NT2/D1 (cell line): Measurements from ENCODE around the gene PCBD2.
"Not testable (repeated sequence)": the region's sequence is repeated elsewhere in the genome, so short reads cannot be mapped to it uniquely, and the experiment has no call there.

Experiments
- DNase-seq: peaks from one replicate; pipeline ENCODE4 v3.0.0-alpha.2; 2011; ENCODE audit warnings: low read depth, low spot score
- H3K27me3 ChIP-seq: 2 replicates; pipeline ENCODE4 v1.6.0; 2011; ENCODE audit warnings: mild to moderate bottlenecking; ENCODE audit not compliant: insufficient read length, insufficient read depth
- H3K36me3 ChIP-seq: 2 replicates; pipeline ENCODE4 v1.6.1; 2011; ENCODE audit warnings: mild to moderate bottlenecking, low read length, mixed read lengths; ENCODE audit not compliant: insufficient read depth, insufficient read length
- H3K4me1 ChIP-seq: 2 replicates; pipeline ENCODE4 v1.5.1; 2011; ENCODE audit not compliant: insufficient read depth, insufficient read length
- H3K4me3 ChIP-seq: 2 replicates; pipeline ENCODE4 v1.5.1; 2011; ENCODE audit warnings: low read depth; ENCODE audit not compliant: insufficient read length
- H3K9ac ChIP-seq: 2 replicates; pipeline ENCODE4 v1.6.0; 2011; ENCODE audit warnings: low read depth; ENCODE audit not compliant: insufficient read length
- H3K9me3 ChIP-seq: 2 replicates; pipeline ENCODE4 v1.5.1; 2011; ENCODE audit warnings: mild to moderate bottlenecking, low read length; ENCODE audit not compliant: insufficient read depth
- SUZ12 ChIP-seq: IDR thresholded peaks from 2 replicates; pipeline ENCODE4 v1.6.1; 2011; ENCODE audit not compliant: insufficient read length, insufficient read depth; ENCODE audit errors: extremely low read depth
- YY1 ChIP-seq: IDR thresholded peaks from 2 replicates; pipeline ENCODE4 v1.6.1; 2011; ENCODE audit not compliant: insufficient read length, insufficient read depth
- ZNF274 ChIP-seq: IDR thresholded peaks from 2 replicates; pipeline ENCODE4 v1.6.1; 2011; ENCODE audit warnings: mild to moderate bottlenecking, low read depth, low read length

The PCBD2 gene

DNA sequence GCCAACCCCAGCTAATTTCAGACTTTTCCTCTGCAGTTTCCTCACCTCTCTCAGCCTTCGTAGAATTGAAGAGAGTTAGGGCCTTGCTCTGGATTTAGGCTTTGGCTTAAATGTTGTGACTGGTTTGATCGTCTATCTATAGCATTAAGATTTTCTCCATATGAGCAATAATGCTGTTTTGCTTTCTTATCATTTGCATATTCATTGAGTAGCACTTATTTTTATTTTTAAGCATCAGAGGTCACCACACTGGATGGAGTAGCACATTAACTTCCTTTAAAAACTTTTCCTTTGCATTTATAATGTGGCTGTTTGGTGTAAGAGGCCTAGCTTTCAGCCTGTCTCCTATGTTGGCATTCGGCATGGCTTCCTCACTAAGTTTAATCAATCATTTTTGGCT, 12.6 kb upstream of the PCBD2 start:
- DNase-seq = no peak
- H3K4me1 ChIP-seq = no peaks in the 10 kb centered on the region
- no peak overlapping the region for H3K4me3 ChIP-seq
- H3K27me3 ChIP-seq = no peaks in the 10 kb centered on the region
- no peak overlapping the region for H3K9ac ChIP-seq
- H3K9me3 ChIP-seq = no peaks in the 10 kb centered on the region
- peaks cover 10% of the 10 kb centered on the region for H3K36me3 ChIP-seq
- TF ChIP-seq YY1 (no peak), SUZ12 (no peak), ZNF274 (no peak)

GRCh38 chr5:134892926-134893325, 12.0 kb upstream of the PCBD2 start:
- no peak for TF ChIP-seq ZNF274
- TF ChIP-seq YY1 = no peak
- TF ChIP-seq SUZ12 = no peak
- H3K4me1 ChIP-seq = no peaks in the 10 kb centered on the region
- peaks cover 7% of the 10 kb centered on the region for H3K36me3 ChIP-seq
- H3K9me3 ChIP-seq = no peaks in the 10 kb centered on the region
- H3K9ac ChIP-seq = no peak overlapping the region
- H3K4me3 ChIP-seq = no peak overlapping the region
- DNase-seq = no peak
- H3K27me3 ChIP-seq = no peaks in the 10 kb centered on the region

DNA sequence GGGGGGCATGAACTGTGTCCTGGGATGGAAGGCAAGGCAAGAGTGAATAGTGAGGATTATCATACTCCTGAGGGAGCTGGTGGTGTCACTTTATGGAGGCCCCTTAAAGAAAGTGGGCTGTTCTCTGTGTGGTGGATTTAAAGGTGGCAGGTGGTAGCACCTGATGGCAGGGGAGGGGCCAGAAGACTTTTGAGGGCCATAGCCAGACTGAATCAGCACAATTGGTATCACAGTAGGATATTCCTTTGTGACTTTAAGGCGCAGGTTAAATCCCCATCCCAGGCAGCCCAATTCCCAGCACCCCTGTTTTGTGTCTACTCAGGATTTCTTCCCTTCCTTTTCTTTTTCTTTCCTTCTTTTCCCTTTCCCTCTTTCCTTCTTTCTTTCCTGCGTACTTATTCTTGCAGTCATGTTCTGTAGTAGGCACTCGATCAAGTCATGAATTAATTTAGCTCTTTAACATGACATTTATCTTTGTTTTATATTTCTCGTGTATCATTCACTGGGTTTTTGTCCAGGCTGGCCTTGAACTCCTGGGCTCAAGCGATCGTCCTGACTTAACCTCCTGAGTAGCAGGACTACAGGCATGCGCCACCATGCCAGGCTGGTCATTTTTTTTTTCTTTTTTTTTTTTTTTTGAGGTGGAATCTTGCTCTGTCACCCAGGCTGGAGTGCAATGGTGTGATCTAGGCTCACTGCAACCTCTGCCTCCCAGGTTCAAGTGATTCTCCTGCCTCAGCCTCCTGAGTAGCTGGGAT, 11.0 kb upstream of the PCBD2 start:
- H3K36me3 ChIP-seq = peaks cover 7% of the 10 kb centered on the region
- H3K9ac ChIP-seq = no peak overlapping the region
- no peaks in the 10 kb centered on the region for H3K9me3 ChIP-seq
- no peak overlapping the region for H3K4me3 ChIP-seq
- no peaks in the 10 kb centered on the region for H3K27me3 ChIP-seq
- no peaks in the 10 kb centered on the region for H3K4me1 ChIP-seq
- no peak for DNase-seq
- no peak for TF ChIP-seq SUZ12
- no peak for TF ChIP-seq YY1
- TF ChIP-seq ZNF274 = no peak

DNA sequence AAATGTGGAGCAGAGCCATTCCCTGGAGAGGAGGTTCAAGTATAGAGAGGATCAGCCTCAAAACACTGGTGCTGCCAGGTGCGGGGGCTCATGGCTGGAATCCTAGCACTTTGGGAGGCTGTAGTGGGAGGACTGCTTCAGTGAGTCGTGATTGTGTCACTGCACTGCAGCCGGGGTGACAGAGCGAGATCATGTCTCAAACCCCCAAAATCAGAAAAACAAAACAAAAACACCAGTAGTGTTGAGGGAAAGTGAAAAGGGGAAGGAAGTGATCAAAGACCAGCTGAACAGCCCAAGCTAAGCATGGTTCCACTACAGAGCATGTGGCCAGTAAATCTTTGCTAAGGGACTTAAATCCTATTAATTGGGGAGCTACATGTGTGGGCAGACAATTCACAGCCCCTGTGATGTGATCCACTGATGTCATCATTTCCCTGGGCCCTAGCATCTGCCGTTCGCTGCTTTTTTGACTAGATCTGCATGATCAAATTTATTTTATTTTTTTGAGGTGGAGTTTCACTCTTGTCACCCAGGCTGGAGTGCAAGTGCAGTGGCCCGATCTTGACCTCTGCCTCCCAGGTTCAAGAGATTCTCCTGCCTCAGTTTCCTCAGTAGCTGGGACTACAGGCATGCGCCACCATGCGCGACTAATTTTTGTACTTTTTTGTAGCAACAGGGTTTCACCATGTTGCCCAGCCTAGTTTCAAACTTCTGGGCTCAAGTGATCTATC, 2.7 kb upstream of the PCBD2 start:
- no peak for DNase-seq
- H3K4me3 ChIP-seq = no peak overlapping the region
- TF ChIP-seq SUZ12 (no peak), ZNF274 (no peak), YY1 (no peak)
- no peaks in the 10 kb centered on the region for H3K27me3 ChIP-seq
- no peaks in the 10 kb centered on the region for H3K9me3 ChIP-seq
- H3K36me3 ChIP-seq = peaks cover 4% of the 10 kb centered on the region
- no peak overlapping the region for H3K9ac ChIP-seq
- H3K4me1 ChIP-seq = no peaks in the 10 kb centered on the region

DNA sequence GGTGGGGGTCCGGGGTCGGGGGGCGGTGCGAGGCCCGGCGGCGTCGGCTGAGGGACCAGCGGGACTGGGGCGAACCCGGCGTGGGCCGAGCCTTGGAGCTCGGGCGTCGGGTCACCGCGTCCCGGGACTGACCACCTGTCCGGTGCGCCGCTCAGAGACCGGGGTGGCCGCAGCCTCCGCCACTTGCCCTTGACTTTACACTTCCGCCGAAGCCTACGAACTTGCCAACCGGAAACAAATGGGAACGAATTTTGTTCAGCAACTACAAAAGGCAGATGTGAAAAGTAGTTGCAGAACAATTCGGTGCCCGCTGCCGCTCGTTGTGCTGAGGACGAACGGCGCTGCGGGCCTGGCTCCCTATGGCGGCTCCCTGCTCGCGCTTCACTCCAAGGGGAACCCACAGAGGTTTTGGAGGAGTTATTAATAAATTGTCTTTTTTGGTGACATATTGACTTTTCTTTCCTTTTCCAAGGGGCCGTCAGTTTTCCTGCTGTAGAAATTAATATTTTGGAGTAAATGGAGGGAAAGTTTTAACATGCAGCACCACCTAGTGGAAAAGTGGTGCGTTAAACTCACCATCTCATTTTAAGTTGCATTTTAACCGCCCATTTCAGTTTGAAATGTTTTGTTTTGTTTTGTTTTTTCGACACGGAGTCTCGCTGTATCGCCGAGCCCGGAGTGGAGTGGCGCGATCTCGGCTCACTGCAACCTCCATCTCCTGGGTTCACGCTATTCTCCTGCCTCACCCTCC, 490 bp downstream of the PCBD2 start:
- H3K4me3 ChIP-seq = peak overlapping the region; percentile 82
- TF ChIP-seq SUZ12 (no peak), ZNF274 (no peak), YY1 (no peak)
- H3K9me3 ChIP-seq = no peaks in the 10 kb centered on the region
- peak overlapping the region; percentile 88 for H3K9ac ChIP-seq
- peaks cover 15% of the 10 kb centered on the region for H3K36me3 ChIP-seq
- H3K27me3 ChIP-seq = no peaks in the 10 kb centered on the region
- no peaks in the 10 kb centered on the region for H3K4me1 ChIP-seq
- DNase-seq = peak; percentile 27

- H3K9me3 ChIP-seq = no peaks in the 10 kb centered on the region
- H3K4me3 ChIP-seq = no peak overlapping the region
- H3K4me1 ChIP-seq = no peaks in the 10 kb centered on the region
- TF ChIP-seq YY1 = no peak
- no peak for TF ChIP-seq ZNF274
- no peak for TF ChIP-seq SUZ12
- no peaks in the 10 kb centered on the region for H3K27me3 ChIP-seq
- peaks cover 29% of the 10 kb centered on the region for H3K36me3 ChIP-seq
- no peak overlapping the region for H3K9ac ChIP-seq
- no peak for DNase-seq
Observed at GRCh38 chr5:134906811-134907210, 1.9 kb downstream of the PCBD2 start.

DNA sequence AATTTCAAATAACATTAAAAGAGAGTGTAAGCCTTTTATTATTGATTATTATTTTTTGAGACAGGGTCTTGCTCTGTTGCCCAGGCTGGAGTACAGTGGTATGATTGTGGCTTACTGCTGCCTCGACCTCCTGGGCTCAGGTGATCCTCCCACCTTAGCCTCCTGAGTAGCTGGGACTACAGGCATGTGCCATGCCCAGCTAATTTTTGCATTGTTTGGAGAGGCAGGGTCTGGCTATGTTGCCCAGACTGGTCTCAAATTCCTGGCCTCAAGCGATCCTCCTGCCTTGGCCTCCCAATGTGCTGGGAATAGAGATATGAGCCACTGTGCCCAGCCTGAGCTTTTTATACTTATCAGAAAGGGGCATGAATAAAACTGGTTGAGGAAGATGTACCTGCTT, 5.8 kb downstream of the PCBD2 start:
- DNase-seq, H3K4me1 ChIP-seq, H3K4me3 ChIP-seq, H3K9ac ChIP-seq, H3K9me3 ChIP-seq, H3K27me3 ChIP-seq: not testable (repeated sequence)
- peaks cover 60% of the 10 kb centered on the region for H3K36me3 ChIP-seq
